ENCODE data around the gene TOP2A. TPM values are rescaled to one million over a fixed set of nuclear protein-coding genes. Genes with fewer than 3 reads are reported as not detected.
A peak's percentile ranks its signal among the peaks of the same experiment; 100 is the strongest.

The TOP2A gene
- polyA plus RNA-seq, 1 donor from 2014 or later = 7.8 TPM

- Histone ChIP-seq H3F3A (ENCODE audit: insufficient read depth, low read length, poor library complexity, severe bottlenecking) (peaks cover 2% of the 10 kb centered on the region), H3K27ac (ENCODE audit: low read length) (peak overlapping the region; percentile 68), H3K9me2 (ENCODE audit: insufficient read depth, low read length) (no peaks in the 10 kb centered on the region), H3K9ac (ENCODE audit: low read length) (peak overlapping the region; percentile 97), H3K4me2 (ENCODE audit: low read length) (peak overlapping the region; percentile 78), H3K4me3 (ENCODE audit: low read length) (peak overlapping the region; percentile 91), H3K36me3 (ENCODE audit: insufficient read depth, low read length) (no peaks in the 10 kb centered on the region), H4K20me1 (ENCODE audit: insufficient read depth) (no peaks in the 10 kb centered on the region), H3K79me2 (replicated peaks; ENCODE audit: insufficient read depth, low read length) (peaks cover 68% of the 10 kb centered on the region), H3K9me3 (ENCODE audit: low read length) (no peaks in the 10 kb centered on the region), H2AFZ (ENCODE audit: low read depth, low read length) (peak overlapping the region; percentile 7), H3K27me3 (ENCODE audit: insufficient read depth, low read depth, low read length) (no peaks in the 10 kb centered on the region)
- TF ChIP-seq EP300 (conservative IDR thresholded peaks at IDR 0.05; ENCODE audit: poor library complexity, severe bottlenecking) = no peak
- TF ChIP-seq POLR2AphosphoS5 (IDR thresholded peaks at IDR 0.05) = peak; percentile 23
- no peak for TF ChIP-seq RAD21 (conservative IDR thresholded peaks at IDR 0.05)
- no peak for TF ChIP-seq SMC3 (conservative IDR thresholded peaks at IDR 0.05; ENCODE audit: poor library complexity)
- TF ChIP-seq MXI1 (conservative IDR thresholded peaks at IDR 0.05; ENCODE audit: poor library complexity, severe bottlenecking) = peak; percentile 36
- TF ChIP-seq EZH2 (IDR thresholded peaks at IDR 0.05; ENCODE audit: borderline replicate concordance, insufficient read depth, low read length, poor library complexity, severe bottlenecking) = no peak
- no peak for TF ChIP-seq TAF1 (IDR thresholded peaks at IDR 0.05; ENCODE audit: low read depth)
- TF ChIP-seq, protein P1, sequence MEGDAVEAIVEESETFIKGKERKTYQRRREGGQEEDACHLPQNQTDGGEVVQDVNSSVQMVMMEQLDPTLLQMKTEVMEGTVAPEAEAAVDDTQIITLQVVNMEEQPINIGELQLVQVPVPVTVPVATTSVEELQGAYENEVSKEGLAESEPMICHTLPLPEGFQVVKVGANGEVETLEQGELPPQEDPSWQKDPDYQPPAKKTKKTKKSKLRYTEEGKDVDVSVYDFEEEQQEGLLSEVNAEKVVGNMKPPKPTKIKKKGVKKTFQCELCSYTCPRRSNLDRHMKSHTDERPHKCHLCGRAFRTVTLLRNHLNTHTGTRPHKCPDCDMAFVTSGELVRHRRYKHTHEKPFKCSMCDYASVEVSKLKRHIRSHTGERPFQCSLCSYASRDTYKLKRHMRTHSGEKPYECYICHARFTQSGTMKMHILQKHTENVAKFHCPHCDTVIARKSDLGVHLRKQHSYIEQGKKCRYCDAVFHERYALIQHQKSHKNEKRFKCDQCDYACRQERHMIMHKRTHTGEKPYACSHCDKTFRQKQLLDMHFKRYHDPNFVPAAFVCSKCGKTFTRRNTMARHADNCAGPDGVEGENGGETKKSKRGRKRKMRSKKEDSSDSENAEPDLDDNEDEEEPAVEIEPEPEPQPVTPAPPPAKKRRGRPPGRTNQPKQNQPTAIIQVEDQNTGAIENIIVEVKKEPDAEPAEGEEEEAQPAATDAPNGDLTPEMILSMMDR (IDR thresholded peaks at IDR 0.05; ENCODE audit: poor library complexity, severe bottlenecking) = no peak
- peak; percentile 30 for TF ChIP-seq REST (IDR thresholded peaks at IDR 0.05; ENCODE audit: borderline replicate concordance)
Observed at GRCh38 chr17:40345161-40345993, 72.3 kb downstream of the TOP2A start.

DNA sequence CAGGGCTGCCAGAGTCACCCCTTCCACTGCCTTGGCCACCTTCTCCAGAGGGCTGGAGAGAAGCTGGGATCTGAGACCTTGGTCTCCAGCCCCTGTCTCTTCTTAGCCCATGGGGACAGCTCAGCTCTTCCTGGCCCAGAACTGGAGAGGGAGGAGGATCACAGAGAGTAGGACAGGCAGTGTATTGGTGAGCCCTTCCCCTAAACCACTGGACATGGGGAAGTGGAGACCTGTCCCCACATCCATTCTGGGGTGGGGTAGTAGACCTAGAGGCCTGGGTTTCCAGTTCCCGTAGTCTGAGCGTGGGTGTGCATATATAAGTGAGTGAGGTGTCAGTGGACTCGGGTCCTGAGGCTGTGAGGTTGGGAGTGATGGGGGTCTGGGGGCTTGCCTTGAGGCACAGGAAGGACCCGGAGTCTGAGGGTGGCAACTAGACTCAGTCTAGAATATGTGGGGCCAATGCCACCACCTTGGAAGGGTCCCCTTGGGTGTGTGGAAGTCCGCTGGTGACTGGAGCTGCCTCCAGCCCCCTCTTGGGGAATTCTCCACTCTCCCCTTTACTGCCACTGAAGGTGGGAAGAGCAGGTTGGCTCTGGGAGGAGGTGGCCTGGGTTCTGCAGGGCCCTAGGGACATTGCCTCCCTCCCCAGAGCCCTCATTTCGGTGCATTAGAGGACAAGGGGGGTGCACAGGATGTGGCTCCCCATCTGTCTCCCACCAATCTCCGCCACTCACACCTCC is 73.1 kb downstream of the TOP2A start:
- no peaks in the 10 kb centered on the region for H3K9me2 ChIP-seq (ENCODE audit: insufficient read depth, low read length)
- peak overlapping the region; percentile 68 for H3K27ac ChIP-seq (ENCODE audit: low read length)
- H2AFZ ChIP-seq (ENCODE audit: low read depth, low read length) = no peak overlapping the region
- no peaks in the 10 kb centered on the region for H3K9me3 ChIP-seq (ENCODE audit: low read length)
- peaks cover 70% of the 10 kb centered on the region for H3K79me2 ChIP-seq (replicated peaks; ENCODE audit: insufficient read depth, low read length)
- H3K4me3 ChIP-seq (ENCODE audit: low read length) = peak overlapping the region; percentile 91
- H3K36me3 ChIP-seq (ENCODE audit: insufficient read depth, low read length) = no peaks in the 10 kb centered on the region
- no peaks in the 10 kb centered on the region for H4K20me1 ChIP-seq (ENCODE audit: insufficient read depth)
- peak overlapping the region; percentile 97 for H3K9ac ChIP-seq (ENCODE audit: low read length)
- no peak for TF ChIP-seq REST (IDR thresholded peaks at IDR 0.05; ENCODE audit: borderline replicate concordance)
- peak; percentile 66 for TF ChIP-seq MXI1 (conservative IDR thresholded peaks at IDR 0.05; ENCODE audit: poor library complexity, severe bottlenecking)
- TF ChIP-seq SMC3 (conservative IDR thresholded peaks at IDR 0.05; ENCODE audit: poor library complexity) = peak; percentile 17
- peaks cover 2% of the 10 kb centered on the region for H3F3A ChIP-seq (ENCODE audit: insufficient read depth, low read length, poor library complexity, severe bottlenecking)
- peak overlapping the region; percentile 78 for H3K4me2 ChIP-seq (ENCODE audit: low read length)
- no peaks in the 10 kb centered on the region for H3K27me3 ChIP-seq (ENCODE audit: insufficient read depth, low read depth, low read length)

Data from neural cell (in vitro differentiated cells).